HG03045 (cell line): ENCODE measurements around the gene COL13A1.

Experiments used
- ATAC-seq: cut with Tn5 transposase; IDR thresholded peaks from one replicate; pipeline ENCODE4 v1.9.1; 2021; ENCODE audit warnings: mild to moderate bottlenecking, moderate library complexity; ENCODE audit not compliant: unreplicated experiment

Gene COL13A1

GRCh38 chr10:69902835-69903535, 101.3 kb downstream of the COL13A1 start:
- ATAC-seq, result no peak

- ATAC-seq, result no peak
Observed at GRCh38 chr10:69904533-69904932, 102.8 kb downstream of the COL13A1 start.

- ATAC-seq, result no peak
Observed at GRCh38 chr10:69906425-69906824, 104.7 kb downstream of the COL13A1 start.

GRCh38 chr10:69907517-69907916, 105.8 kb downstream of the COL13A1 start:
- ATAC-seq, result no peak

- ATAC-seq, result no peak
Observed at GRCh38 chr10:69908124-69908523, 106.4 kb downstream of the COL13A1 start.

- ATAC-seq, result no peak
Observed at GRCh38 chr10:69910561-69910960, 108.9 kb downstream of the COL13A1 start.

GRCh38 chr10:69911613-69912528, 110.2 kb downstream of the COL13A1 start:
- no peak for ATAC-seq

- no peak for ATAC-seq
Observed at GRCh38 chr10:69912589-69912988, 110.9 kb downstream of the COL13A1 start.

- no peak for ATAC-seq
Observed at GRCh38 chr10:69913606-69914382, 112.1 kb downstream of the COL13A1 start.

- no peak for ATAC-seq
Observed at GRCh38 chr10:69914398-69915214, 112.9 kb downstream of the COL13A1 start.

GRCh38 chr10:69915215-69915560, 113.5 kb downstream of the COL13A1 start:
- ATAC-seq, result no peak

GRCh38 chr10:69916118-69916517, 114.4 kb downstream of the COL13A1 start:
- no peak for ATAC-seq

GRCh38 chr10:69918036-69918435, 116.3 kb downstream of the COL13A1 start:
- no peak for ATAC-seq

- no peak for ATAC-seq
Observed at GRCh38 chr10:69919250-69919649, 117.5 kb downstream of the COL13A1 start.

- ATAC-seq, result no peak
Observed at GRCh38 chr10:69925111-69925510, 123.4 kb downstream of the COL13A1 start.

- ATAC-seq, result no peak
Observed at GRCh38 chr10:69928339-69928738, 126.6 kb downstream of the COL13A1 start.

- ATAC-seq, result no peak
Observed at GRCh38 chr10:69929575-69929974, 127.9 kb downstream of the COL13A1 start.

GRCh38 chr10:69934768-69935167, 133.1 kb downstream of the COL13A1 start:
- ATAC-seq, result no peak

- ATAC-seq, result no peak
Observed at GRCh38 chr10:69936091-69936490, 134.4 kb downstream of the COL13A1 start.

- no peak for ATAC-seq
Observed at GRCh38 chr10:69938541-69938991, 136.9 kb downstream of the COL13A1 start.
